OCI-LY3 (cell line): ENCODE data around the gene GPX1.

ENCODE experiments used
- H2AFZ ChIP-seq: fragments of 200-600, 300-600 bp; shearing (Covaris generic); 2 replicates; pipeline ENCODE4 v1.6.0; 2014; ENCODE audit warnings: antibody characterized with exemption, low read depth, low read length
- H3K27ac ChIP-seq: fragments of 200-600, 300-600 bp; sonication (generic); 2 replicates; pipeline ENCODE4 v1.5.1; 2014; ENCODE audit warnings: mild to moderate bottlenecking, low read length, moderate library complexity, mixed read lengths
- H3K27me3 ChIP-seq: fragments of 200-600, 300-600 bp; sonication (generic); 2 replicates; pipeline ENCODE4 v1.6.1; 2014; ENCODE audit warnings: low read depth, low read length, mixed read lengths
- H3K36me3 ChIP-seq: fragments of 200-600, 300-600 bp; sonication (generic); replicated peaks from 2 replicates; pipeline ENCODE3; 2014; ENCODE audit warnings: low read depth, low read length, mixed read lengths
- H3K4me1 ChIP-seq: fragments of 300-600, 200-600 bp; sonication (generic); 2 replicates; pipeline ENCODE4 v1.6.1; 2014; ENCODE audit warnings: low read length, mixed read lengths
- H3K4me2 ChIP-seq: fragments of 200-600, 300-600 bp; sonication (generic); 2 replicates; pipeline ENCODE4 v1.6.1; 2014; ENCODE audit warnings: low read length, mixed read lengths
- H3K4me3 ChIP-seq: fragments of 300-600, 200-600 bp; sonication (generic); 2 replicates; pipeline ENCODE4 v1.5.1; 2014; ENCODE audit warnings: antibody characterized with exemption, mild to moderate bottlenecking, low read length, moderate library complexity
- H3K79me2 ChIP-seq: fragments of 300-600, 200-600 bp; shearing (Covaris generic); 2 replicates; pipeline ENCODE4 v1.6.1; 2014; ENCODE audit warnings: mild to moderate bottlenecking, low read length, mixed read lengths
- H3K9ac ChIP-seq: fragments of 300-600, 200-600 bp; shearing (Covaris generic); 2 replicates; pipeline ENCODE4 v1.6.0; 2014; ENCODE audit warnings: mild to moderate bottlenecking, low read length, moderate library complexity
- H3K9me3 ChIP-seq: fragments of 200-600, 300-600 bp; shearing (Covaris generic); 2 replicates; pipeline ENCODE4 v1.6.1; 2014; ENCODE audit warnings: low read length, mixed read lengths; ENCODE audit not compliant: insufficient read depth
- H4K20me1 ChIP-seq: fragments of 200-600, 300-600 bp; sonication (generic); 2 replicates; pipeline ENCODE4 v1.6.1; 2016; ENCODE audit warnings: low read length, mixed read lengths; ENCODE audit not compliant: insufficient read depth
- EZH2phosphoT487 ChIP-seq: fragments of 200-600 bp; shearing (Covaris generic); IDR thresholded peaks from 2 replicates; pipeline ENCODE4 v1.6.1; 2018; ENCODE audit warnings: antibody characterized with exemption, mixed run types, low read depth
- TF ChIP-seq, protein P1 (sequence below): fragments of 200-600, 300-600 bp; sonication (generic); IDR thresholded peaks from 2 replicates; pipeline ENCODE4 v1.5.1; 2014; ENCODE audit warnings: antibody characterized with exemption, low read length, low read depth

GPX1 gene

DNA sequence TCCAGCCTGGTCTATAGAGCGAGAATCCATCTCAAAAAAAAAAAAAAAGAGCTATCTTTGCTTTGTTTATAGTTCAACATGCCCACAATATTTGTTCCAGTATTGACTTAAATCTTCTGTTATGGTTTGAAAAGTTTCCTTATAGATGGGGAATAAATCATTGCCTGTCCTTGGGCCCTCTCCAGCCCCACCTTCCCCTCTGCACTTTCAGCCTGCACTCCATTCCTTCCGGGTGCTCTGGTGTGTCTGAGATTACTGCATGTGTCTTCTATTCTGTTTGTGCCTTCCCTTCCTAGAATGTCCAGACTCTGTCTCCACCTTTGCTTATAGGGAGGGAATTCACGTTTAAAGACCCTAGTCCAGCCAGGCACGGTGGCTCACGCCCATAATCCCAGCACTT lies 25.2 kb upstream of the GPX1 start:
- no peak overlapping the region for H3K4me3 ChIP-seq
- peaks cover 87% of the 10 kb centered on the region for H4K20me1 ChIP-seq
- H3K9me3 ChIP-seq: no peaks in the 10 kb centered on the region
- peaks cover 99% of the 10 kb centered on the region for H3K79me2 ChIP-seq
- TF ChIP-seq, protein P1, sequence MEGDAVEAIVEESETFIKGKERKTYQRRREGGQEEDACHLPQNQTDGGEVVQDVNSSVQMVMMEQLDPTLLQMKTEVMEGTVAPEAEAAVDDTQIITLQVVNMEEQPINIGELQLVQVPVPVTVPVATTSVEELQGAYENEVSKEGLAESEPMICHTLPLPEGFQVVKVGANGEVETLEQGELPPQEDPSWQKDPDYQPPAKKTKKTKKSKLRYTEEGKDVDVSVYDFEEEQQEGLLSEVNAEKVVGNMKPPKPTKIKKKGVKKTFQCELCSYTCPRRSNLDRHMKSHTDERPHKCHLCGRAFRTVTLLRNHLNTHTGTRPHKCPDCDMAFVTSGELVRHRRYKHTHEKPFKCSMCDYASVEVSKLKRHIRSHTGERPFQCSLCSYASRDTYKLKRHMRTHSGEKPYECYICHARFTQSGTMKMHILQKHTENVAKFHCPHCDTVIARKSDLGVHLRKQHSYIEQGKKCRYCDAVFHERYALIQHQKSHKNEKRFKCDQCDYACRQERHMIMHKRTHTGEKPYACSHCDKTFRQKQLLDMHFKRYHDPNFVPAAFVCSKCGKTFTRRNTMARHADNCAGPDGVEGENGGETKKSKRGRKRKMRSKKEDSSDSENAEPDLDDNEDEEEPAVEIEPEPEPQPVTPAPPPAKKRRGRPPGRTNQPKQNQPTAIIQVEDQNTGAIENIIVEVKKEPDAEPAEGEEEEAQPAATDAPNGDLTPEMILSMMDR: no peak
- TF ChIP-seq EZH2phosphoT487: no peak
- no peak overlapping the region for H2AFZ ChIP-seq
- no peak overlapping the region for H3K27ac ChIP-seq
- H3K4me1 ChIP-seq: peaks cover 11% of the 10 kb centered on the region
- H3K4me2 ChIP-seq: no peak overlapping the region
- peaks cover 25% of the 10 kb centered on the region for H3K36me3 ChIP-seq
- no peak overlapping the region for H3K9ac ChIP-seq
- no peaks in the 10 kb centered on the region for H3K27me3 ChIP-seq

DNA sequence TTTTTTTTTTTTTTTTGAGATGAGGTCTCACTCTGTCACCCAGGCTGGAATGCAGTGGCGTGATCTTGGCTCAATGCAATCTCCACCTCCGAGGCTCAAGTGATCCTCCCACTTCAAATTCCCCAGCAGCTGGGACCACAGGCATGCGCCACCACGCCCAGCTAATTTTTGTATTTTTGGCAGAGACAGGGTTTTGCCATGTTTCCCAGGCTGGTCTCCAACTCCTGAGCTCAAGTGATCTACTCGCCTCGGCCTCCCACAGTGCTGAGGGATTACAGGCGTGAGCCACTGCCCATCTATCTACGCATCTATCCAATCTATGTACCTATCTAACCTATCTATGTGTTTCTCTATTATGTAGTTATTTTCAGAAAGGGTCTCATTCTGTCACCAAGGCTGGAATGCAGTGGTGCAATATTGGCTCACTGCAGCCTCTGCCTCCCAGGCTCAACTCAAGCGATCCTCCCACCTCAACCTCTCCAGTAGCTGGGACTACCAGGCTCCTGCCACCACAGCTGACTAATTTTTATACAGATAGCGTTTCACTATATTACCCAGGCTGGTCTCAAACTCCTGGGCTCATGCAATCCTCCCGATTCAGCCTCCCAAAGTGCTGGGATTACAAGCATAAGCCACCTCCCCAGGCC lies 20.2 kb upstream of the GPX1 start:
- H4K20me1 ChIP-seq: peaks cover 73% of the 10 kb centered on the region
- H3K9me3 ChIP-seq: no peaks in the 10 kb centered on the region
- H3K4me1 ChIP-seq: no peaks in the 10 kb centered on the region
- no peak overlapping the region for H3K4me3 ChIP-seq
- no peaks in the 10 kb centered on the region for H3K27me3 ChIP-seq
- H3K27ac ChIP-seq: no peak overlapping the region
- no peak overlapping the region for H3K4me2 ChIP-seq
- H3K9ac ChIP-seq: no peak overlapping the region
- no peak for TF ChIP-seq EZH2phosphoT487
- TF ChIP-seq, protein P1: no peak
- peaks cover 99% of the 10 kb centered on the region for H3K79me2 ChIP-seq
- H2AFZ ChIP-seq: no peak overlapping the region
- peaks cover 30% of the 10 kb centered on the region for H3K36me3 ChIP-seq

DNA sequence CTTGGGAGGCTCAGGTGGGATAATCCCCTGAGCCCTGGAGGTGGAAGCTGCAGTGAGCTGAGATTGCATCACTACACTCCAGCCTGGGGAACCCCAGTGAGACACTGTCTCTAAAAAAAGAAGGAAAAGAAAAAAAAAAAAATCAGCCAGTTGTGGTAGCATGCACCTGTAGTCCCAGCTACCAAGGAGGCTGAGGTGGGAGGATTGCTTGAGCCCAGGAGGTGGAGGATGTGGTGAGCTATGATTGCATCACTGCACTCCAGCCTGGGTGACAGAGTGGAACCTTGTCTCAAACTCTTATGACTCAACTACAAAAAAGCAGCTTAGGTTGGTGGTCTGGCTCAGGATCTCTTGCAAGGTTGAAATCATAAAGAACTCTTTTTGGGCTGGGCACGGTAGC lies 19.3 kb upstream of the GPX1 start:
- Histone ChIP-seq H3K4me1 (no peaks in the 10 kb centered on the region), H4K20me1 (peaks cover 66% of the 10 kb centered on the region), H3K36me3 (peaks cover 36% of the 10 kb centered on the region), H3K9ac (no peak overlapping the region), H3K27ac (no peak overlapping the region), H3K27me3 (no peaks in the 10 kb centered on the region), H3K79me2 (peaks cover 99% of the 10 kb centered on the region), H3K9me3 (no peaks in the 10 kb centered on the region), H3K4me3 (no peak overlapping the region), H2AFZ (no peak overlapping the region), H3K4me2 (no peak overlapping the region)
- TF ChIP-seq, protein P1: no peak
- no peak for TF ChIP-seq EZH2phosphoT487

DNA sequence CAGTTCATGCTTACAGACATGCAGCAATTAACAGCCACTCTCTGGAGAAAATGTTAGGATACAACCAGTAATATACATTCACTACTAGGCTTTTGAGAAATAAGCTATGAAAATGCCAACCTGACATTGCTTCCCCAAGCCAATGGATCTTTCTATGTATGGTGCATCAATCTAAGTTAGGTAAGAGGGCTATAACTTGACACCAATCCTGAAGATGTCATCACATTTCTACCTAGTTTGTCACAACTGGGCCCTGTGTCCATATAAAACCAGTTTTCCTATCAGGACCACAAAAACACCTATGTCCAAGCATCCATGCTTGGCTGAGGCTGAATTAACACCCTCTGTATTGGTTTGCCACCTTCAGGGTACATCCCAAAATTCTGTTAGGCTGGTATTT lies 13.8 kb upstream of the GPX1 start:
- peaks cover 29% of the 10 kb centered on the region for H4K20me1 ChIP-seq
- H3K36me3 ChIP-seq: peaks cover 54% of the 10 kb centered on the region
- H3K4me3 ChIP-seq: no peak overlapping the region
- no peak overlapping the region for H3K4me2 ChIP-seq
- H3K79me2 ChIP-seq: peaks cover 89% of the 10 kb centered on the region
- no peak overlapping the region for H2AFZ ChIP-seq
- H3K27me3 ChIP-seq: no peaks in the 10 kb centered on the region
- H3K9me3 ChIP-seq: no peaks in the 10 kb centered on the region
- H3K4me1 ChIP-seq: no peaks in the 10 kb centered on the region
- H3K9ac ChIP-seq: no peak overlapping the region
- no peak overlapping the region for H3K27ac ChIP-seq
- TF ChIP-seq EZH2phosphoT487: no peak
- TF ChIP-seq, protein P1: no peak
